Liver (tissue), 9 donors: Measurements from ENCODE around the gene TNFSF15. TPM values are rescaled to one million over a fixed set of nuclear protein-coding genes. Genes with fewer than 3 reads are reported as not detected.

ENCODE experiments used
- DNase-seq: peaks from one replicate; pipeline ENCODE4 v3.0.0-alpha.2; 2017; ENCODE audit warnings: low spot score
- H3K27ac ChIP-seq, 2 donors: one replicate each; pipeline ENCODE4 v1.7.0; 2013; ENCODE audit warnings: inconsistent platforms in 2 of 2, low read length in 2 of 2, control low read depth in 1 of 2, low read depth in 1 of 2, mild to moderate bottlenecking in 1 of 2
- H3K27me3 ChIP-seq, 4 donors: one replicate each; pipeline versions ENCODE4 v1.6.1 to v1.7.0; 2013; ENCODE audit warnings: low read length in 3 of 4, inconsistent platforms in 1 of 4, mild to moderate bottlenecking in 1 of 4, moderate library complexity in 1 of 4; ENCODE audit not compliant: control insufficient read depth in 4 of 4, insufficient read depth in 4 of 4
- H3K36me3 ChIP-seq, 4 donors: one replicate each; pipeline versions ENCODE4 v1.6.1 to v1.7.0; 2013; ENCODE audit warnings: low read length in 3 of 4, mild to moderate bottlenecking in 3 of 4, low read depth in 1 of 4, moderate library complexity in 1 of 4; ENCODE audit not compliant: control insufficient read depth in 4 of 4, insufficient read depth in 3 of 4
- H3K4me1 ChIP-seq, 4 donors: one replicate each; pipeline versions ENCODE4 v1.6.1 to v1.7.0; 2013; ENCODE audit warnings: low read length in 3 of 4, mild to moderate bottlenecking in 3 of 4, moderate library complexity in 1 of 4; ENCODE audit not compliant: control insufficient read depth in 4 of 4, insufficient read depth in 4 of 4
- H3K4me3 ChIP-seq, 3 donors: one replicate each; pipeline versions ENCODE4 v1.6.1 to v1.7.0; 2013; ENCODE audit warnings: low read length in 3 of 3, control low read depth in 1 of 3, low read depth in 1 of 3, mild to moderate bottlenecking in 1 of 3
- H3K9ac ChIP-seq, 2 donors: one replicate each; pipeline ENCODE4 v1.7.0; 2013; ENCODE audit warnings: low read length in 2 of 2, mild to moderate bottlenecking in 2 of 2, moderate library complexity in 2 of 2, control low read depth in 1 of 2, low read depth in 1 of 2
- H3K9me3 ChIP-seq, 4 donors: one replicate each; pipeline versions ENCODE4 v1.6.1 to v1.7.0; 2013; ENCODE audit warnings: low read length in 3 of 4; ENCODE audit not compliant: control insufficient read depth in 4 of 4
- EGR1 ChIP-seq, 2 donors: IDR thresholded peaks; 2 replicates each; pipeline ENCODE4 v1.6.1; 2016 to 2018; ENCODE audit warnings: antibody characterized with exemption in 2 of 2, low read depth in 2 of 2
- FOXA1 ChIP-seq: IDR thresholded peaks from 2 replicates; pipeline ENCODE4 v1.6.1; 2016; ENCODE audit warnings: antibody characterized with exemption
- FOXA2 ChIP-seq: IDR thresholded peaks from 2 replicates; pipeline ENCODE4 v1.6.1; 2016; ENCODE audit warnings: antibody characterized with exemption
- GABPA ChIP-seq, 2 donors: IDR thresholded peaks in 1 of 2; conservative IDR thresholded peaks in 1 of 2; 2 replicates each; pipeline ENCODE4 v1.6.1; 2016; ENCODE audit warnings: antibody characterized with exemption in 2 of 2, mild to moderate bottlenecking in 1 of 2, moderate library complexity in 1 of 2
- HNF4A ChIP-seq, 2 donors: conservative IDR thresholded peaks; 2 replicates each; pipeline ENCODE4 v1.6.1; 2016; ENCODE audit warnings: antibody characterized with exemption in 2 of 2, mild to moderate bottlenecking in 2 of 2
- HNF4G ChIP-seq: IDR thresholded peaks from 2 replicates; pipeline ENCODE4 v1.6.1; 2016; ENCODE audit warnings: antibody characterized with exemption
- JUND ChIP-seq, 2 donors: IDR thresholded peaks; 2 replicates each; pipeline ENCODE4 v1.6.1; 2016; ENCODE audit warnings: antibody characterized with exemption in 2 of 2
- RAD21 ChIP-seq, 2 donors: IDR thresholded peaks; 2 replicates each; pipeline ENCODE4 v1.6.1; 2016; ENCODE audit warnings: antibody characterized with exemption in 2 of 2, mild to moderate bottlenecking in 2 of 2
- REST ChIP-seq: IDR thresholded peaks from 2 replicates; pipeline ENCODE4 v1.6.1; 2016; ENCODE audit warnings: antibody characterized with exemption, mild to moderate bottlenecking
- SP1 ChIP-seq: IDR thresholded peaks from 2 replicates; pipeline ENCODE4 v1.6.1; 2018; ENCODE audit warnings: antibody characterized with exemption, mild to moderate bottlenecking
- TAF1 ChIP-seq: conservative IDR thresholded peaks from 2 replicates; pipeline ENCODE4 v1.6.1; 2016; ENCODE audit warnings: antibody characterized with exemption, mild to moderate bottlenecking
- YY1 ChIP-seq: IDR thresholded peaks from 2 replicates; pipeline ENCODE4 v1.6.1; 2016; ENCODE audit warnings: antibody characterized with exemption, mild to moderate bottlenecking
- ZBTB33 ChIP-seq: IDR thresholded peaks from 2 replicates; pipeline ENCODE4 v1.6.1; 2016; ENCODE audit warnings: antibody characterized with exemption
- WGBS: extraction: QIAGEN DNeasy Blood & Tissue Kit; methylation state at CpG from one replicate; pipeline ENCODE4 v1.1.7; 2013; 5-methylcytosine and 5-hydroxymethylcytosine counted together
- polyA plus RNA-seq, 2 donors: library from polyadenylated mRNA; stranded (reverse) in 1 of 2; unstranded in 1 of 2; fragments of 200-250 nt in 1 of 2; fragments of >200 nt in 1 of 2; fragmentation: Nextera tagmentation in 1 of 2; extraction: Ambion mirVana in 1 of 2; gene quantifications; one replicate each; pipeline versions ENCODE4 v1.2.1 to v1.2.3, GENCODE V29; 2013 to 2015
- total RNA-seq, 2 donors: library from RNA; depleted of rRNA; stranded (reverse); fragments of >200 nt; gene quantifications; one replicate each; pipeline ENCODE4 v1.2.3, GENCODE V29; 2014
- TF ChIP-seq, protein P1 (sequence below): IDR thresholded peaks from 2 replicates; pipeline ENCODE4 v1.6.1; 2016; ENCODE audit warnings: antibody characterized with exemption
- TF ChIP-seq, protein P2 (sequence below): IDR thresholded peaks from 2 replicates; pipeline ENCODE4 v1.6.1; 2016; ENCODE audit warnings: antibody characterized with exemption
- TF ChIP-seq, protein P3 (sequence below): fragments of 150-350 bp; IDR thresholded peaks from 2 replicates; pipeline ENCODE4 v1.5.1; 2017; ENCODE audit warnings: improper control_type of control experiment, low read depth, low read length; ENCODE audit not compliant: missing input control
- donor health status: healthy.
- donor health status: healthy.
- donor health status: healthy.
- donor health status: healthy.
- donor health status: healthy.

The TNFSF15 gene
- total and polyA plus RNA-seq, 4 donors, result 0.01 to 0.42 (median 0.08) TPM; not detected in 1

DNA sequence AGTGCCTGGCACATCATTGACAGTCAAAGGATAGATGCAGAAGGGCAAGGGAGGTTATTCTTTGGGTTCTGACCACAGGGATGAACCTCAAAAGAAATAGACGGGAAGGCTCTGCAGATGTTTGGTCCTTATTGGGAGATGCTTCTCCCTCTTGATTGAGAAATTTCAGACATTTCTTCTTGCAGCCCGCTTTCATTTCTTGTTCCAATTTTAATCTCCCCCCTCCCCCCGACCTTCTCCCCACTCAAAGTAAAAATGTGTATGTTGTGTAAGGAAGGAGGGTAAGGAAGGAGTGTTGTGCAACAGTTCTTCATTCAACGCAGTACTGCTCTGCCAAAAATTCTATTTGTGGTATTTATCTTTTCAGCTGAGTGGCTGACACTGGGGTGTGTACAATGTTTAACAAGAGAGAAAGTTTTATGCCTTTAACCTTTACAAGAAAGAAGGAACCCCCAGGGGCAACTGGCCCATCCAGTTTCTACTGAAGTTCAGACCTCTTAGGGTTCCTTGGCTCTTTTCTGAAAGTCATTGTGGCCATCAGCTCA lies 46.3 kb upstream of the TNFSF15 start:
- Histone ChIP-seq H3K4me1 (no peaks in the 10 kb centered on the region), H3K36me3 (no peaks in the 10 kb centered on the region), H3K9me3 (no peaks in the 10 kb centered on the region), H3K27me3 (no peaks in the 10 kb centered on the region), H3K27ac (no peak overlapping the region), H3K9ac (no peak overlapping the region), H3K4me3 (no peak overlapping the region)
- no peak for DNase-seq
- 61% methylated on average over 4 of the region's 4 CpGs for WGBS
- TF ChIP-seq TAF1 (no peak), ZBTB33 (no peak), FOXA1 (no peak), JUND (IDR thresholded peaks at IDR 0.05) (no peak)
- TF ChIP-seq, protein P1, sequence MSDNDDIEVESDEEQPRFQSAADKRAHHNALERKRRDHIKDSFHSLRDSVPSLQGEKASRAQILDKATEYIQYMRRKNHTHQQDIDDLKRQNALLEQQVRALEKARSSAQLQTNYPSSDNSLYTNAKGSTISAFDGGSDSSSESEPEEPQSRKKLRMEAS, result no peak
- TF ChIP-seq, protein P2, sequence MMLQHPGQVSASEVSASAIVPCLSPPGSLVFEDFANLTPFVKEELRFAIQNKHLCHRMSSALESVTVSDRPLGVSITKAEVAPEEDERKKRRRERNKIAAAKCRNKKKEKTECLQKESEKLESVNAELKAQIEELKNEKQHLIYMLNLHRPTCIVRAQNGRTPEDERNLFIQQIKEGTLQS, result no peak

- 77% methylated on average over 3 of the region's 3 CpGs for WGBS
- Histone ChIP-seq H3K36me3 (no peaks in the 10 kb centered on the region), H3K27ac (no peak overlapping the region), H3K9ac (no peak overlapping the region), H3K4me1 (no peaks in the 10 kb centered on the region), H3K27me3 (no peaks in the 10 kb centered on the region), H3K4me3 (no peak overlapping the region), H3K9me3 (no peaks in the 10 kb centered on the region)
- no peak for TF ChIP-seq FOXA2
- no peak for TF ChIP-seq JUND (IDR thresholded peaks at IDR 0.05)
- no peak for TF ChIP-seq FOXA1
- no peak for TF ChIP-seq TAF1
- TF ChIP-seq EGR1 (IDR thresholded peaks at IDR 0.05; ENCODE audit: low read depth in 2 of 2), result no peak
- no peak for TF ChIP-seq ZBTB33
- no peak for DNase-seq
Measured at GRCh38 chr9:114851306-114851705, 45.5 kb upstream of the TNFSF15 start.

GRCh38 chr9:114850871-114851270 lies 45.0 kb upstream of the TNFSF15 start:
- DNase-seq, result no peak
- TF ChIP-seq, protein P3, sequence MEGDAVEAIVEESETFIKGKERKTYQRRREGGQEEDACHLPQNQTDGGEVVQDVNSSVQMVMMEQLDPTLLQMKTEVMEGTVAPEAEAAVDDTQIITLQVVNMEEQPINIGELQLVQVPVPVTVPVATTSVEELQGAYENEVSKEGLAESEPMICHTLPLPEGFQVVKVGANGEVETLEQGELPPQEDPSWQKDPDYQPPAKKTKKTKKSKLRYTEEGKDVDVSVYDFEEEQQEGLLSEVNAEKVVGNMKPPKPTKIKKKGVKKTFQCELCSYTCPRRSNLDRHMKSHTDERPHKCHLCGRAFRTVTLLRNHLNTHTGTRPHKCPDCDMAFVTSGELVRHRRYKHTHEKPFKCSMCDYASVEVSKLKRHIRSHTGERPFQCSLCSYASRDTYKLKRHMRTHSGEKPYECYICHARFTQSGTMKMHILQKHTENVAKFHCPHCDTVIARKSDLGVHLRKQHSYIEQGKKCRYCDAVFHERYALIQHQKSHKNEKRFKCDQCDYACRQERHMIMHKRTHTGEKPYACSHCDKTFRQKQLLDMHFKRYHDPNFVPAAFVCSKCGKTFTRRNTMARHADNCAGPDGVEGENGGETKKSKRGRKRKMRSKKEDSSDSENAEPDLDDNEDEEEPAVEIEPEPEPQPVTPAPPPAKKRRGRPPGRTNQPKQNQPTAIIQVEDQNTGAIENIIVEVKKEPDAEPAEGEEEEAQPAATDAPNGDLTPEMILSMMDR, result no peak
- TF ChIP-seq YY1 (no peak), GABPA (IDR thresholded peaks at IDR 0.05 in 1 of 2, conservative IDR thresholded peaks at IDR 0.05 in 1 of 2) (no peak), RAD21 (IDR thresholded peaks at IDR 0.05) (no peak), HNF4G (no peak), HNF4A (conservative IDR thresholded peaks at IDR 0.05) (no peak), FOXA1 (no peak), REST (no peak), JUND (IDR thresholded peaks at IDR 0.05) (no peak), SP1 (no peak)
- TF ChIP-seq, protein P1, result no peak
- H3K36me3 ChIP-seq, result no peaks in the 10 kb centered on the region
- H3K9me3 ChIP-seq, result no peaks in the 10 kb centered on the region
- H3K27me3 ChIP-seq, result no peaks in the 10 kb centered on the region
- no peak overlapping the region for H3K27ac ChIP-seq
- no peaks in the 10 kb centered on the region for H3K4me1 ChIP-seq
- no peak overlapping the region for H3K4me3 ChIP-seq
- WGBS, result 88% methylated on average over 2 of the region's 2 CpGs
- H3K9ac ChIP-seq, result no peak overlapping the region
